Parathyroid adenoma (tissue), 2 donors: ENCODE data around the gene NYAP2.

Source experiments
- H2AFZ ChIP-seq: fragments of 300-600 bp; sonication (generic); one replicate; pipeline ENCODE4 v1.7.0; 2017; ENCODE audit warnings: antibody characterized with exemption, mild to moderate bottlenecking
- H3K27ac ChIP-seq: fragments of 300-600 bp; sonication (generic); one replicate; pipeline ENCODE4 v1.7.0; 2017
- H3K27me3 ChIP-seq: fragments of 300-600 bp; sonication (generic); one replicate; pipeline ENCODE4 v1.7.0; 2017; ENCODE audit warnings: low read length; ENCODE audit not compliant: control insufficient read depth, insufficient read depth
- H3K36me3 ChIP-seq: fragments of 300-600 bp; sonication (generic); one replicate; pipeline ENCODE4 v1.7.0; 2017; ENCODE audit warnings: low read length; ENCODE audit not compliant: control insufficient read depth, insufficient read depth
- H3K4me1 ChIP-seq: fragments of 300-600 bp; sonication (generic); one replicate; pipeline ENCODE4 v1.7.0; 2017; ENCODE audit warnings: control low read depth
- H3K4me2 ChIP-seq: fragments of 300-600 bp; sonication (generic); one replicate; pipeline ENCODE4 v1.7.0; 2017; ENCODE audit warnings: low read length
- H3K4me3 ChIP-seq: fragments of 300-600 bp; sonication (generic); one replicate; pipeline ENCODE4 v1.7.0; 2017; ENCODE audit warnings: low read depth, low read length
- H3K79me2 ChIP-seq: fragments of 300-600 bp; sonication (generic); one replicate; pipeline ENCODE4 v1.7.0; 2017; ENCODE audit warnings: control low read depth
- H3K9ac ChIP-seq: fragments of 300-600 bp; sonication (generic); one replicate; pipeline ENCODE4 v1.7.0; 2017; ENCODE audit warnings: mild to moderate bottlenecking
- H3K9me3 ChIP-seq: fragments of 300-600 bp; sonication (generic); one replicate; pipeline ENCODE4 v1.7.0; 2017; ENCODE audit warnings: low read length; ENCODE audit not compliant: control insufficient read depth
- CTCF ChIP-seq: fragments of 300-600 bp; sonication (generic); IDR thresholded peaks from one replicate; pipeline ENCODE4 v1.7.0; 2017; ENCODE audit warnings: antibody characterized with exemption, mild to moderate bottlenecking
- donor health status: primary hyperparathyroidism.

Gene NYAP2

GRCh38 chr2:225534037-225534436 is 134.5 kb downstream of the NYAP2 start:
- TF ChIP-seq CTCF: no peak
- H3K27me3 ChIP-seq: no peaks in the 10 kb centered on the region
- H2AFZ ChIP-seq: no peak overlapping the region
- no peak overlapping the region for H3K9ac ChIP-seq
- no peak overlapping the region for H3K27ac ChIP-seq
- H3K79me2 ChIP-seq: no peaks in the 10 kb centered on the region
- no peak overlapping the region for H3K4me3 ChIP-seq
- no peak overlapping the region for H3K4me2 ChIP-seq
- H3K9me3 ChIP-seq: no peaks in the 10 kb centered on the region
- no peaks in the 10 kb centered on the region for H3K4me1 ChIP-seq
- H3K36me3 ChIP-seq: no peaks in the 10 kb centered on the region

GRCh38 chr2:225534697-225535096 is 135.2 kb downstream of the NYAP2 start:
- TF ChIP-seq CTCF: no peak
- no peak overlapping the region for H3K27ac ChIP-seq
- H3K4me2 ChIP-seq: no peak overlapping the region
- no peaks in the 10 kb centered on the region for H3K9me3 ChIP-seq
- no peak overlapping the region for H2AFZ ChIP-seq
- H3K36me3 ChIP-seq: no peaks in the 10 kb centered on the region
- H3K27me3 ChIP-seq: no peaks in the 10 kb centered on the region
- H3K4me1 ChIP-seq: no peaks in the 10 kb centered on the region
- H3K79me2 ChIP-seq: no peaks in the 10 kb centered on the region
- no peak overlapping the region for H3K4me3 ChIP-seq
- H3K9ac ChIP-seq: no peak overlapping the region

- Histone ChIP-seq H3K9me3 (no peaks in the 10 kb centered on the region), H3K79me2 (no peaks in the 10 kb centered on the region), H3K4me1 (no peaks in the 10 kb centered on the region), H2AFZ (no peak overlapping the region), H3K4me2 (no peak overlapping the region), H3K9ac (no peak overlapping the region), H3K36me3 (no peaks in the 10 kb centered on the region), H3K27ac (no peak overlapping the region), H3K4me3 (no peak overlapping the region), H3K27me3 (no peaks in the 10 kb centered on the region)
- no peak for TF ChIP-seq CTCF
These were observed 136.5 kb downstream of the NYAP2 start for GRCh38 chr2:225536036-225536435.

GRCh38 chr2:225543626-225544025 is 144.1 kb downstream of the NYAP2 start:
- Histone ChIP-seq H3K4me1 (no peaks in the 10 kb centered on the region), H3K9me3 (no peaks in the 10 kb centered on the region), H3K9ac (no peak overlapping the region), H3K4me2 (no peak overlapping the region), H2AFZ (no peak overlapping the region), H3K27me3 (no peaks in the 10 kb centered on the region), H3K79me2 (no peaks in the 10 kb centered on the region), H3K27ac (no peak overlapping the region), H3K4me3 (no peak overlapping the region), H3K36me3 (no peaks in the 10 kb centered on the region)
- no peak for TF ChIP-seq CTCF

GRCh38 chr2:225556461-225556860 is 157.0 kb downstream of the NYAP2 start:
- no peak overlapping the region for H3K9ac ChIP-seq
- H3K79me2 ChIP-seq: no peaks in the 10 kb centered on the region
- no peaks in the 10 kb centered on the region for H3K27me3 ChIP-seq
- no peaks in the 10 kb centered on the region for H3K9me3 ChIP-seq
- no peak overlapping the region for H3K27ac ChIP-seq
- H3K4me2 ChIP-seq: no peak overlapping the region
- no peaks in the 10 kb centered on the region for H3K4me1 ChIP-seq
- no peak for TF ChIP-seq CTCF
- no peaks in the 10 kb centered on the region for H3K36me3 ChIP-seq
- no peak overlapping the region for H3K4me3 ChIP-seq
- no peak overlapping the region for H2AFZ ChIP-seq
